Keratinocyte (primary cell): Measurements from ENCODE around the gene TRAF3.

Experiments used
- EZH2 ChIP-seq: IDR thresholded peaks from one replicate; pipeline ENCODE4 v1.6.1; 2012; ENCODE audit warnings: inconsistent platforms, mild to moderate bottlenecking, low read length, moderate library complexity
- TF ChIP-seq, protein P1 (sequence below), 3 experiments: IDR thresholded peaks in 1 of 3; conservative IDR thresholded peaks in 1 of 3; optimal IDR thresholded peaks in 1 of 3; 2 replicates in 2 of 3; 3 replicates in 1 of 3; pipeline versions ENCODE3 to v1.5.1; 2011; ENCODE audit warnings: low read length in 3 of 3, mild to moderate bottlenecking in 3 of 3, moderate library complexity in 2 of 3, control low read depth in 1 of 3, inconsistent platforms in 1 of 3; ENCODE audit not compliant: insufficient read depth in 2 of 3; ENCODE audit errors: extremely low read depth in 1 of 3

DNA sequence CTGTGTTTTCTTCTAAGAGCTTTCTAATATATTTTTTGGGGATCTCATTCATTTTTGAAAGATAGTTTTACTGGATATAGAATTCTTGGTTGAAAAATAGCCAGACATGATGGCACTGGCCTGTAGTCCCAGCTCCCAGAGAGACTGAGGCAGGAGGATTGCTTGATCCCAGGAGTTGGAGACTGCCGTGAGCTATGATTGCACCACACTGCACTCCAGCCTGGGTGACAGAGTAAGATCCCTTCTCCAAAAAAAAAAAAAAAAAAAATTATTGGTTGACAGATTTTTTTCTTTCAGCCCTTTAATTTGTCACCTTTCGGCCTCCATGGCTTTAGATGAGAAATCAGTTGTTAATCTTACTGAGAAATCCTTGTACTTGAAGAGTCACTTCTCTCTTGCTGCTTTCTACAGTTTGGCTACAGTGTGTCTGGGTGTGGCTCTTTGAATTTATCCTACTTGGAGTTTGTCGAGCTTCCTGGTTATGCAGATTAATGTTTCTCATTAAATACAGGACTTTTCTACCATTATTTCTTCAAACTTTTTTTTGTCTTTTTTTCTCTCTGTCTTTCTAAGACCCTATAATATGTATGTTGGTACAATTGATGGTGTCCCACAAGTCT is 85.0 kb downstream of the TRAF3 start:
- TF ChIP-seq, protein P1, sequence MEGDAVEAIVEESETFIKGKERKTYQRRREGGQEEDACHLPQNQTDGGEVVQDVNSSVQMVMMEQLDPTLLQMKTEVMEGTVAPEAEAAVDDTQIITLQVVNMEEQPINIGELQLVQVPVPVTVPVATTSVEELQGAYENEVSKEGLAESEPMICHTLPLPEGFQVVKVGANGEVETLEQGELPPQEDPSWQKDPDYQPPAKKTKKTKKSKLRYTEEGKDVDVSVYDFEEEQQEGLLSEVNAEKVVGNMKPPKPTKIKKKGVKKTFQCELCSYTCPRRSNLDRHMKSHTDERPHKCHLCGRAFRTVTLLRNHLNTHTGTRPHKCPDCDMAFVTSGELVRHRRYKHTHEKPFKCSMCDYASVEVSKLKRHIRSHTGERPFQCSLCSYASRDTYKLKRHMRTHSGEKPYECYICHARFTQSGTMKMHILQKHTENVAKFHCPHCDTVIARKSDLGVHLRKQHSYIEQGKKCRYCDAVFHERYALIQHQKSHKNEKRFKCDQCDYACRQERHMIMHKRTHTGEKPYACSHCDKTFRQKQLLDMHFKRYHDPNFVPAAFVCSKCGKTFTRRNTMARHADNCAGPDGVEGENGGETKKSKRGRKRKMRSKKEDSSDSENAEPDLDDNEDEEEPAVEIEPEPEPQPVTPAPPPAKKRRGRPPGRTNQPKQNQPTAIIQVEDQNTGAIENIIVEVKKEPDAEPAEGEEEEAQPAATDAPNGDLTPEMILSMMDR (optimal IDR thresholded peaks at IDR 0.05 in 1 of 3, IDR thresholded peaks at IDR 0.05 in 1 of 3, conservative IDR thresholded peaks at IDR 0.05 in 1 of 3; ENCODE audit: extremely low read depth in 1 of 3, insufficient read depth in 2 of 3, low read length in 3 of 3), result no peak
- TF ChIP-seq EZH2, result no peak
